GM19238 (cell line): ENCODE measurements around the gene ADAMTSL1.
"Not testable (repeated sequence)": the region's sequence is repeated elsewhere in the genome, so short reads cannot be mapped to it uniquely, and the experiment has no call there.

ENCODE experiments used
- DNase-seq: peaks from one replicate; pipeline ENCODE4 v3.0.0; 2011; ENCODE audit warnings: low spot score; ENCODE audit not compliant: insufficient read length

ADAMTSL1 gene

GRCh38 chr9:18861609-18862544, 387.9 kb downstream of the ADAMTSL1 start:
- no peak for DNase-seq

- no peak for DNase-seq
Measured at GRCh38 chr9:18863791-18864190, 389.8 kb downstream of the ADAMTSL1 start.

GRCh38 chr9:18864516-18864915, 390.6 kb downstream of the ADAMTSL1 start:
- DNase-seq, result no peak

- no peak for DNase-seq
Measured at GRCh38 chr9:18865542-18865941, 391.6 kb downstream of the ADAMTSL1 start.

- DNase-seq, result no peak
Measured at GRCh38 chr9:18866121-18866831, 392.3 kb downstream of the ADAMTSL1 start.

- DNase-seq, result no peak
Measured at GRCh38 chr9:18869725-18870124, 395.8 kb downstream of the ADAMTSL1 start.

- no peak for DNase-seq
Measured at GRCh38 chr9:18874069-18874468, 400.1 kb downstream of the ADAMTSL1 start.

- DNase-seq, result not testable (repeated sequence)
Measured at GRCh38 chr9:18874990-18875389, 401.0 kb downstream of the ADAMTSL1 start.

GRCh38 chr9:18877984-18878383, 404.0 kb downstream of the ADAMTSL1 start:
- DNase-seq, result no peak

GRCh38 chr9:18881758-18882157, 407.8 kb downstream of the ADAMTSL1 start:
- no peak for DNase-seq

- DNase-seq, result no peak
Measured at GRCh38 chr9:18887546-18887945, 413.6 kb downstream of the ADAMTSL1 start.

- DNase-seq, result no peak
Measured at GRCh38 chr9:18888290-18888689, 414.3 kb downstream of the ADAMTSL1 start.

- no peak for DNase-seq
Measured at GRCh38 chr9:18889550-18889949, 415.6 kb downstream of the ADAMTSL1 start.

- no peak for DNase-seq
Measured at GRCh38 chr9:18890372-18890771, 416.4 kb downstream of the ADAMTSL1 start.

GRCh38 chr9:18891946-18892670, 418.2 kb downstream of the ADAMTSL1 start:
- no peak for DNase-seq

- DNase-seq, result no peak
Measured at GRCh38 chr9:18893046-18893445, 419.1 kb downstream of the ADAMTSL1 start.

GRCh38 chr9:18893491-18893890, 419.5 kb downstream of the ADAMTSL1 start:
- DNase-seq, result no peak

GRCh38 chr9:18896004-18896403, 422.1 kb downstream of the ADAMTSL1 start:
- DNase-seq, result no peak

- no peak for DNase-seq
Measured at GRCh38 chr9:18896531-18897179, 422.7 kb downstream of the ADAMTSL1 start.

- no peak for DNase-seq
Measured at GRCh38 chr9:18903450-18903849, 429.5 kb downstream of the ADAMTSL1 start.
